Testis (tissue), 2 donors: ENCODE data around the gene PNLIPRP2.

ENCODE experiments used
- CTCF ChIP-seq, 3 experiments: fragments of 450-650 bp in 2 of 3; fragments of 200-600 bp in 1 of 3; sonication (generic) in 1 of 3; IDR thresholded peaks; one replicate each; pipeline ENCODE4 v1.5.1; 2016 to 2019; ENCODE audit warnings: antibody characterized with exemption in 3 of 3, mild to moderate bottlenecking in 2 of 3, moderate library complexity in 1 of 3
- POLR2A ChIP-seq: fragments of 450-650 bp; IDR thresholded peaks from one replicate; pipeline ENCODE4 v1.6.1; 2017; ENCODE audit warnings: antibody characterized with exemption, mild to moderate bottlenecking, moderate library complexity

GRCh38 chr10:116688241-116688711 lies 67.5 kb downstream of the PNLIPRP2 start:
- TF ChIP-seq CTCF (IDR thresholded peaks at IDR 0.05) (no peak), POLR2A (no peak)
